ENCODE data around the gene CFAP58. TPM values are rescaled to one million over a fixed set of nuclear protein-coding genes. Genes with fewer than 3 reads are reported as not detected.
"Not testable (repeated sequence)": the region's sequence is repeated elsewhere in the genome, so short reads cannot be mapped to it uniquely, and the experiment has no call there.

CFAP58 gene
- total RNA-seq, 6 experiments from 2014 or later = 0.10 to 2.9 (median 0.15) TPM; not detected in 2

- Histone ChIP-seq H3K9me3 (no peaks in the 10 kb centered on the region), H3K27me3 (no peaks in the 10 kb centered on the region), H3K27ac (no peak overlapping the region), H3K4me1 (no peaks in the 10 kb centered on the region), H3K4me3 (no peak overlapping the region), H3K36me3 (no peaks in the 10 kb centered on the region)
- DNase-seq = no peak
- intact Hi-C loops (cut with DNase I) = no loop called here
- ATAC-seq = no peak
- TF ChIP-seq, protein P1, sequence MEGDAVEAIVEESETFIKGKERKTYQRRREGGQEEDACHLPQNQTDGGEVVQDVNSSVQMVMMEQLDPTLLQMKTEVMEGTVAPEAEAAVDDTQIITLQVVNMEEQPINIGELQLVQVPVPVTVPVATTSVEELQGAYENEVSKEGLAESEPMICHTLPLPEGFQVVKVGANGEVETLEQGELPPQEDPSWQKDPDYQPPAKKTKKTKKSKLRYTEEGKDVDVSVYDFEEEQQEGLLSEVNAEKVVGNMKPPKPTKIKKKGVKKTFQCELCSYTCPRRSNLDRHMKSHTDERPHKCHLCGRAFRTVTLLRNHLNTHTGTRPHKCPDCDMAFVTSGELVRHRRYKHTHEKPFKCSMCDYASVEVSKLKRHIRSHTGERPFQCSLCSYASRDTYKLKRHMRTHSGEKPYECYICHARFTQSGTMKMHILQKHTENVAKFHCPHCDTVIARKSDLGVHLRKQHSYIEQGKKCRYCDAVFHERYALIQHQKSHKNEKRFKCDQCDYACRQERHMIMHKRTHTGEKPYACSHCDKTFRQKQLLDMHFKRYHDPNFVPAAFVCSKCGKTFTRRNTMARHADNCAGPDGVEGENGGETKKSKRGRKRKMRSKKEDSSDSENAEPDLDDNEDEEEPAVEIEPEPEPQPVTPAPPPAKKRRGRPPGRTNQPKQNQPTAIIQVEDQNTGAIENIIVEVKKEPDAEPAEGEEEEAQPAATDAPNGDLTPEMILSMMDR (IDR thresholded peaks at IDR 0.05) = no peak
- TF ChIP-seq POLR2A (IDR thresholded peaks at IDR 0.05) = no peak
- 65% methylated on average over 3 of the region's 3 CpGs for WGBS (ENCODE audit: insufficient coverage, low coverage, low lambda C conversion rate, missing lambda C conversion rate)
Observed at GRCh38 chr10:104452977-104453376, 99.3 kb downstream of the CFAP58 start.

GRCh38 chr10:104456802-104457542 lies 103.3 kb downstream of the CFAP58 start:
- 42% methylated on average over 7 of the region's 8 CpGs for WGBS (ENCODE audit: insufficient coverage, low coverage, low lambda C conversion rate, missing lambda C conversion rate)
- ATAC-seq = no peak
- intact Hi-C loops (cut with DNase I) = no loop called here
- no peaks in the 10 kb centered on the region for H3K27me3 ChIP-seq
- no peak for TF ChIP-seq POLR2A (IDR thresholded peaks at IDR 0.05)
- TF ChIP-seq, protein P1 (IDR thresholded peaks at IDR 0.05) = no peak
- H3K9me3 ChIP-seq = no peaks in the 10 kb centered on the region
- no peaks in the 10 kb centered on the region for H3K4me1 ChIP-seq
- H3K4me3 ChIP-seq = no peak overlapping the region
- no peak overlapping the region for H3K27ac ChIP-seq
- no peak for DNase-seq
- no peaks in the 10 kb centered on the region for H3K36me3 ChIP-seq

DNA sequence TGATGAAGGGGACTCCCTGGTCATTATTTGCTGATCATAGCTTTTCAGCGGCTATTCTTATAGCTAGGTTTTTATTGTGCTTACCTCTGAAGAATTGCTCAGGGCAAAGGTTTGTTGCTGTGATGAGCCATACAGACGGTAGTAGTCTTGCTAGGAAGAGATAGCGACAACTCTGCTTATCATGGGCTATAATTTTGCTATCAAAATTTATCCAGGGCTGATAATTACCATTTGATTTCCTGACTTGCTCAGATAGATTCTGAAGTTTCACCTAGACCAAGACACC lies 103.9 kb downstream of the CFAP58 start:
- WGBS (ENCODE audit: insufficient coverage, low coverage, low lambda C conversion rate, missing lambda C conversion rate) = 83% methylated on average over 1 of the region's 3 CpGs
- intact Hi-C loops (cut with DNase I) = no loop called here
- no peak for TF ChIP-seq POLR2A (IDR thresholded peaks at IDR 0.05)
- TF ChIP-seq, protein P1 (IDR thresholded peaks at IDR 0.05) = no peak
- no peak for ATAC-seq
- H3K4me3 ChIP-seq = no peak overlapping the region
- H3K9me3 ChIP-seq = no peaks in the 10 kb centered on the region
- H3K27ac ChIP-seq = no peak overlapping the region
- H3K27me3 ChIP-seq = no peaks in the 10 kb centered on the region
- no peak for DNase-seq
- H3K4me1 ChIP-seq = no peaks in the 10 kb centered on the region
- no peaks in the 10 kb centered on the region for H3K36me3 ChIP-seq

- H3K9me3 ChIP-seq; H3K4me3 ChIP-seq; H3K27me3 ChIP-seq; intact Hi-C loops (cut with DNase I); DNase-seq; H3K27ac ChIP-seq; H3K4me1 ChIP-seq; ATAC-seq; H3K36me3 ChIP-seq: not testable (repeated sequence)
Observed at GRCh38 chr10:104465575-104465974, 111.9 kb downstream of the CFAP58 start.

GRCh38 chr10:104468818-104469217 lies 115.2 kb downstream of the CFAP58 start:
- WGBS (ENCODE audit: insufficient coverage, low coverage, low lambda C conversion rate, missing lambda C conversion rate) = 71% methylated on average over 2 of the region's 2 CpGs
- H3K27me3 ChIP-seq; H3K36me3 ChIP-seq; H3K9me3 ChIP-seq; intact Hi-C loops (cut with DNase I); H3K4me3 ChIP-seq; ATAC-seq; H3K4me1 ChIP-seq; DNase-seq; H3K27ac ChIP-seq: not testable (repeated sequence)

DNA sequence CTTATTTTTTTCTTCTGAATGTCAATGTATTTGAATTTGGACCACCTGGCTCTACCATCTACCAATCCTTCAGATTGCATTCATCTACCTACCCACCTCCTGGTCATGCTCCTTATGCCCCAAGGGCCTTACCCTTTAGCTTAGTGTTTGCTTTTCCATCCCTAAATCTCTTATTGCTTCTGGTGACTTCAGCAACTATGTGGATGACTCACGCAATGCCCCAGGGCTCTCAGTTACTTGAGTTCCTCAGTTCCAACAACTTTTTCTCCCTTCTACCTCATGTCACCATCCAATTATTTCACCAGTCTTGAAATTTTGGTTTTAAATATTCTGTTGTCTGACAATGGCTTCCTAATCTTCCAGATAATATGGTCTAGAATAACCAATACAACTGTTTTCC lies 118.9 kb downstream of the CFAP58 start:
- no peak overlapping the region for H3K27ac ChIP-seq
- H3K4me3 ChIP-seq = no peak overlapping the region
- TF ChIP-seq POLR2A (IDR thresholded peaks at IDR 0.05) = no peak
- TF ChIP-seq, protein P1 (IDR thresholded peaks at IDR 0.05) = no peak
- ATAC-seq = no peak
- DNase-seq = no peak
- H3K9me3 ChIP-seq = no peaks in the 10 kb centered on the region
- H3K27me3 ChIP-seq = no peaks in the 10 kb centered on the region
- H3K36me3 ChIP-seq = no peaks in the 10 kb centered on the region
- H3K4me1 ChIP-seq = no peaks in the 10 kb centered on the region
- intact Hi-C loops (cut with DNase I) = no loop called here
- 89% methylated on average over 1 of the region's 1 CpG for WGBS (ENCODE audit: insufficient coverage, low coverage, low lambda C conversion rate, missing lambda C conversion rate)
